HEK293 (cell line): Measurements from ENCODE around the gene TLR5.

ENCODE experiments used
- CTCF ChIA-PET: fragments of 350-600 bp; formaldehyde crosslinking; extraction: SDS; loops from one replicate; lab custom pipeline; 2021; ENCODE audit warnings: antibody characterized with exemption; lab: Yijun Ruan, JAX
- POLR2A ChIA-PET: fragments of 300-600 bp; formaldehyde crosslinking; extraction: SDS; loops from one replicate; lab custom pipeline; 2020; ENCODE audit warnings: antibody characterized with exemption, inconsistent platforms; lab: Yijun Ruan, JAX
- H3K27ac ChIP-seq: fragments of 200-500 bp; sonication (Bioruptor generic); 2 replicates; pipeline ENCODE4 v1.5.1; 2014; ENCODE audit warnings: low read depth, low read length, control low read depth, inconsistent platforms; ENCODE audit errors: extremely low read depth
- H3K36me3 ChIP-seq, 2 experiments: fragments of 200-500 bp in 1 of 2; sonication (Bioruptor generic) in 1 of 2; 1 replicate in 1 of 2; 2 replicates in 1 of 2; pipeline ENCODE4 v1.5.1; 2014 to 2017; ENCODE audit warnings: inconsistent platforms in 2 of 2, low read length in 2 of 2; ENCODE audit not compliant: control insufficient read depth in 2 of 2, insufficient read depth in 1 of 2
- H3K4me1 ChIP-seq: fragments of 200-500 bp; sonication (Bioruptor generic); 2 replicates; pipeline ENCODE4 v1.5.1; 2014; ENCODE audit warnings: mild to moderate bottlenecking, low read length, inconsistent platforms; ENCODE audit not compliant: control insufficient read depth, insufficient read depth
- H3K4me3 ChIP-seq: 2 replicates; pipeline ENCODE4 v1.5.1; 2011; ENCODE audit warnings: low read depth, mild to moderate bottlenecking, control low read depth, low read length, moderate library complexity
- H3K9me3 ChIP-seq: fragments of 200-500 bp; sonication (Bioruptor generic); 2 replicates; pipeline ENCODE4 v1.5.1; 2014; ENCODE audit warnings: low read depth, low read length, inconsistent platforms; ENCODE audit not compliant: control insufficient read depth, insufficient read depth
- EGR2 ChIP-seq: fragments of 450-650 bp; formaldehyde crosslinking; IDR thresholded peaks from 2 replicates; pipeline ENCODE4 v1.5.1; 2016; ENCODE audit warnings: low read depth, missing biosample characterization, missing genetic modification characterization
- HOXA7 ChIP-seq: sonication (generic); formaldehyde crosslinking; IDR thresholded peaks from 2 replicates; pipeline ENCODE4 v1.8.1; 2022; ENCODE audit warnings: missing genetic modification reagents, borderline replicate concordance
- KLF16 ChIP-seq: fragments of 450-650 bp; formaldehyde crosslinking; IDR thresholded peaks from 2 replicates; pipeline ENCODE4 v1.5.1; 2017; ENCODE audit warnings: missing biosample characterization, missing genetic modification characterization
- SCRT1 ChIP-seq: fragments of 450-650 bp; formaldehyde crosslinking; IDR thresholded peaks from 2 replicates; pipeline ENCODE4 v1.5.1; 2016; ENCODE audit warnings: missing biosample characterization, missing genetic modification characterization, borderline replicate concordance
- SCRT2 ChIP-seq: fragments of 450-650 bp; formaldehyde crosslinking; IDR thresholded peaks from 2 replicates; pipeline ENCODE4 v1.5.1; 2016; ENCODE audit warnings: missing biosample characterization, missing genetic modification characterization
- WT1 ChIP-seq: fragments of 450-650 bp; formaldehyde crosslinking; IDR thresholded peaks from 2 replicates; pipeline ENCODE4 v1.5.1; 2016; ENCODE audit warnings: missing biosample characterization, missing genetic modification characterization
- ZBTB48 ChIP-seq: fragments of 450-650 bp; formaldehyde crosslinking; IDR thresholded peaks from 2 replicates; pipeline ENCODE4 v1.5.1; 2016; ENCODE audit warnings: missing biosample characterization, missing genetic modification characterization
- ZFHX2 ChIP-seq: fragments of 450-650 bp; formaldehyde crosslinking; conservative IDR thresholded peaks from 2 replicates; pipeline ENCODE4 v1.5.1; 2016; ENCODE audit warnings: missing biosample characterization, missing genetic modification characterization
- ZFP41 ChIP-seq: fragments of 450-650 bp; formaldehyde crosslinking; IDR thresholded peaks from 2 replicates; pipeline ENCODE4 v1.5.1; 2016; ENCODE audit warnings: missing biosample characterization, missing genetic modification characterization, borderline replicate concordance
- ZNF132 ChIP-seq: fragments of 450-650 bp; formaldehyde crosslinking; IDR thresholded peaks from 2 replicates; pipeline ENCODE4 v1.5.1; 2017; ENCODE audit warnings: missing biosample characterization, missing genetic modification characterization, borderline replicate concordance
- ZNF157 ChIP-seq: fragments of 450-650 bp; formaldehyde crosslinking; IDR thresholded peaks from 2 replicates; pipeline ENCODE4 v1.5.1; 2016; ENCODE audit warnings: missing biosample characterization, missing genetic modification characterization
- ZNF169 ChIP-seq: fragments of 450-650 bp; formaldehyde crosslinking; IDR thresholded peaks from 2 replicates; pipeline ENCODE4 v1.5.1; 2016; ENCODE audit warnings: missing biosample characterization, missing genetic modification characterization
- ZNF174 ChIP-seq: fragments of 450-650 bp; formaldehyde crosslinking; IDR thresholded peaks from 2 replicates; pipeline ENCODE4 v1.5.0; 2017; ENCODE audit warnings: missing biosample characterization, mild to moderate bottlenecking, missing genetic modification characterization
- ZNF266 ChIP-seq: fragments of 450-650 bp; formaldehyde crosslinking; IDR thresholded peaks from 2 replicates; pipeline ENCODE4 v1.5.1; 2016; ENCODE audit warnings: missing biosample characterization, missing genetic modification characterization, low read depth
- ZNF354C ChIP-seq: fragments of 450-650 bp; formaldehyde crosslinking; IDR thresholded peaks from 2 replicates; pipeline ENCODE4 v1.5.1; 2016; ENCODE audit warnings: missing biosample characterization, missing genetic modification characterization, low read depth, borderline replicate concordance
- ZNF530 ChIP-seq: fragments of 450-650 bp; formaldehyde crosslinking; IDR thresholded peaks from 2 replicates; pipeline ENCODE4 v1.5.1; 2016; ENCODE audit warnings: low read depth, missing biosample characterization, missing genetic modification characterization
- ZNF76 ChIP-seq: fragments of 450-650 bp; formaldehyde crosslinking; IDR thresholded peaks from 2 replicates; pipeline ENCODE4; 2016; ENCODE audit warnings: low read depth, missing biosample characterization, missing genetic modification characterization, borderline replicate concordance
- TF ChIP-seq, protein P1 (sequence below): fragments of 450-650 bp; formaldehyde crosslinking; IDR thresholded peaks from 2 replicates; pipeline ENCODE4 v1.5.1; 2016; ENCODE audit warnings: missing biosample characterization, missing genetic modification characterization

Gene TLR5

GRCh38 chr1:223075834-223076233 is 67.2 kb downstream of the TLR5 start:
- Histone ChIP-seq H3K4me3 (no peak overlapping the region), H3K4me1 (no peaks in the 10 kb centered on the region), H3K9me3 (no peaks in the 10 kb centered on the region), H3K36me3 (no peaks in the 10 kb centered on the region), H3K27ac (no peak overlapping the region)
- ChIA-PET POLR2A (no interaction called here), CTCF (interaction anchor here (1.3 to 2.2 kb wide), 3 partner anchors 13 to 54 kb away, joined by 4 to 14 read pairs (median 6); no protein-coding TSS in a partner anchor)
- TF ChIP-seq ZNF266 (no peak), KLF16 (no peak), ZNF157 (tag by site-specific recombination) (no peak), SCRT2 (no peak), WT1 (tag by site-specific recombination) (no peak), HOXA7 (CRISPR knock-in tag) (no peak), ZNF354C (tag by site-specific recombination) (no peak), ZNF132 (tag by site-specific recombination) (no peak), SCRT1 (tag by site-specific recombination) (no peak)

DNA sequence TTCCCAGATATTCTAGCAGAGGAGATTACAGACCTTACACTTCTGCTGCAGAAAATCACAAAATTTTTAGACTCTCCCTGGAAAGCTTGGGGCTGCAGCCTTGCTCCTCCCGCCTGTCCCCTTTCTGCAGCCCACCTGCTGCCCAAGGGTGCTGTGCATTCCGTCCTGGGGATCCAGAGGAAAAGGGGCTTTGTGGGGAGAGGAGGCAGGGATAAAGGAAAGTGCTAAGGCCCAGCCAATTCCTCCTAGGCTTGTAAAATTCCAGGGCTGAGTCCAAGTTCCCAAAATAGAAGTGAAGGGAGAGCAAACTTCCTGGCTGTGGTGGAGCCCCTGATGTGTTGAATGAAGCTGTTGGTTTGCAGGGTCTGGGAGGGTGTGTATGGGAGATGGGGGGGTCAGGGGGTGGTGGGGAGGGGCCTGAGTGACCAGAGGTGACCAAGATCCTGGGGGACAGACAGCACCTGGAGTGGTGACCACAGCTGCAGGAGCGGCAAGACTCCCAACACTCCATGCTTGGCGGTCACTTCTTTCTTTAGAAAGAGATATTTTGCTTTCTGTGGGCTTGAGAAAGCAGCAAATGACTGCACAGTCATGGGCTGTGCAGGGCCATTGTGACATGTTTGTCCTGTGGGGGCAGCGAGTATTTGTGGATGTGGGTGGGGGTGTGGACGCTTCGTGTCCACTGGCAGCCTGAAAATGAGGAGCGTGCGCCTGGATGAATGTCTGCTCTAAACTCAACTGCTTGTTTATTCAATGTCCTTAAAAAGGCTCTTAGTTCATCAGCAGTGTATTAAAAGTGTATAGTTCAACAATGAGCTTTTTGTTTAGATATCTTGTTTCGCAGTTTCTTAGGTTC is 68.4 kb downstream of the TLR5 start:
- no peak overlapping the region for H3K4me3 ChIP-seq
- CTCF ChIA-PET = interaction anchor here (0.6 to 2.2 kb wide), 5 partner anchors 14 to 622 kb away, joined by 3 to 14 read pairs (median 4); no protein-coding TSS in a partner anchor
- POLR2A ChIA-PET = no interaction called here
- no peak overlapping the region for H3K27ac ChIP-seq
- H3K9me3 ChIP-seq = no peaks in the 10 kb centered on the region
- no peak for TF ChIP-seq ZFP41 (tag by site-specific recombination)
- 0 out of 2 replicates have a peak, but pooled peaks have one; percentile 24 for TF ChIP-seq ZFHX2
- no peak for TF ChIP-seq ZNF530
- TF ChIP-seq EGR2 (tag by site-specific recombination) = 0 out of 2 replicates have a peak, but pooled peaks have one; percentile 24
- no peak for TF ChIP-seq ZNF76 (tag by site-specific recombination)
- TF ChIP-seq ZBTB48 (tag by site-specific recombination) = peak; percentile 80
- TF ChIP-seq ZNF174 = no peak
- H3K4me1 ChIP-seq = no peaks in the 10 kb centered on the region
- no peaks in the 10 kb centered on the region for H3K36me3 ChIP-seq

DNA sequence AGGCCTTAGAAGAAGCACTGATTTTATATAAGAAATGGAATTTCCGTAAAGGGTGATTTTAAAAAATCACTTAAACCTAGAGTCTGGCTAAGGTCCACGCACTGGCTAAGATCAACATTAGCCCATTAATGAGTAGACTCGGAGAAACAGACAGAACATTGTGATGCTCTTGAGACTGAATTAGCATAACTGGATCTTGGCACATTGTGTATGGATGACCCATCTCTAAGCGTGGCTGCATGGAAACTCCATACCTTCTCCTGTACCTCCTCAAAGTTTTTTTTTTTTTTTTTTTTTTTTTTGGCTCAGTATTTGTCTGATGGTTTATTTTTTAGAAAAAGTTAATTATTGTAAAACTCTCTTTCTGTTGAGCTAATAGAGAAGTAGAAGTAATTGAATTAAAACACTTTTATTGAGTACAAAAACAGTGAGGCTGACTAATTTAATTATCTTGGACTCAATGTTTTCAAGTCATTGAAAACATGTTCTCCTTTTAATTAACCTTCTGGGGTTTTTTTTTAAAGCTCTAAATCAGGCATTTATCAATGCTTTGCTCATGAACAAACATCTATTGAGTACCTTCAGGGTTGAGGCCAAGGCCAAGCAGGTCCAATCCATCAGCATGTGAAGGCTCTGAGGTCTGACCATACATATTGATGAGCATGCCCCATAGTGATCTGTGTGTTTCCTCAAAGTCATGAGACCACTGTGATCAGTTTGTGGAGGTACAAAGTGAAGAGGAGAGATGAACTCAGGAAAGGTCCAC is 74.0 kb downstream of the TLR5 start:
- Histone ChIP-seq H3K36me3 (no peaks in the 10 kb centered on the region), H3K4me1 (no peaks in the 10 kb centered on the region), H3K27ac (no peak overlapping the region), H3K4me3 (no peak overlapping the region), H3K9me3 (no peaks in the 10 kb centered on the region)
- POLR2A ChIA-PET = interaction anchor here (0.6 kb wide), 1 partner anchor 1239 kb away, joined by 3 read pairs; no protein-coding TSS in a partner anchor
- TF ChIP-seq, protein P1, sequence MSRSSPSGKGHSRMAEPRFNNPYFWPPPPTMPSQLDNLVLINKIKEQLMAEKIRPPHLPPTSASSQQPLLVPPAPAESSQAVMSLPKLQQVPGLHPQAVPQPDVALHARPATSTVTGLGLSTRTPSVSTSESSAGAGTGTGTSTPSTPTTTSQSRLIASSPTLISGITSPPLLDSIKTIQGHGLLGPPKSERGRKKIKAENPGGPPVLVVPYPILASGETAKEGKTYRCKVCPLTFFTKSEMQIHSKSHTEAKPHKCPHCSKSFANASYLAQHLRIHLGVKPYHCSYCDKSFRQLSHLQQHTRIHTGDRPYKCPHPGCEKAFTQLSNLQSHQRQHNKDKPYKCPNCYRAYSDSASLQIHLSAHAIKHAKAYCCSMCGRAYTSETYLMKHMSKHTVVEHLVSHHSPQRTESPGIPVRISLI (tag by site-specific recombination) = peak; percentile 71; the same call in 1 of the 2 replicates
- TF ChIP-seq ZNF169 (tag by site-specific recombination) = no peak
- CTCF ChIA-PET = interaction anchor here (0.6 to 0.9 kb wide), 3 partner anchors 46 to 55 kb away, joined by 3 to 5 read pairs (median 3); no protein-coding TSS in a partner anchor
